Measurements from ENCODE around the gene JUP. TPM values are rescaled to one million over a fixed set of nuclear protein-coding genes. Genes with fewer than 3 reads are reported as not detected.

The JUP gene
- total RNA-seq, 1 experiment from 2014 or later: 224 TPM

DNA sequence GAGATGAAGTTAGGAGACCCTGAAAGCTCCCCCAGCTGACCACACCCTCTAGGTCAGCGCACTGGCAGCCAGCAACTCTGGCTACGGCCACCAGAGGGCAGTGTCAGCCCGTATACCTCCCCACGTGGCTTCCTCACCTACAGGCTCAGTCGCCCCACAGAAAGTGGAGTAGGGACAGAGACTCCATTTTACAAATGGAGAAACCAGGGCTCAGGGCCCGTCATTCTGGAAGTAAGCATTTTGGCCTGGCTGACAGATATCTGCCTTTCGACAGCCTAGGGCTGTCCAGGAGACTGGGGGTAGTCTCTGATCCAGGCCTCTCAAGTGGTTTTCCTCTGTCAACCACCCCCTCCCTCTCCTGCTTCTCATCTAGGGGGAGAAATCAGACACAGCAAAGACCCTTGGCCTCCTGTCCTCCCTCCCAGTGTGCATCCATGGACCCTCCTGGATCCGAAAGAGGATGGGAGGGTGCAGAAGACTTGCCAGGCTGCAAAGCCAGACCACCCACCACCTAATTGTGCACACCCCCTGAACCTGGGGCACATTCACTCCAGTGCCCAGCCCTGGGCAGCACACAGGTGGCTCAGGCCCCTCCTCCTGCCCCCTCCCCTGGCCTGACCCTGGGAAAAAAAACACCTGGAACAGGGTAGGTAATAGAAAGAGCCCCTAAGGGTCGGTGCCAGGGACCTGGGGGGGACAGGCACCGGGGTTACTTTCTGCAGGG lies 48.3 kb downstream of the JUP start (continued):
- TF ChIP-seq SRF (IDR thresholded peaks at IDR 0.05; ENCODE audit: low read depth) (no peak), ZNF274 (IDR thresholded peaks at IDR 0.05; ENCODE audit: low read depth, low read length) (no peak), FOSL1 (IDR thresholded peaks at IDR 0.05; ENCODE audit: low read depth) (no peak), EZH2phosphoT487 (IDR thresholded peaks at IDR 0.05; ENCODE audit: borderline replicate concordance) (no peak)

DNA sequence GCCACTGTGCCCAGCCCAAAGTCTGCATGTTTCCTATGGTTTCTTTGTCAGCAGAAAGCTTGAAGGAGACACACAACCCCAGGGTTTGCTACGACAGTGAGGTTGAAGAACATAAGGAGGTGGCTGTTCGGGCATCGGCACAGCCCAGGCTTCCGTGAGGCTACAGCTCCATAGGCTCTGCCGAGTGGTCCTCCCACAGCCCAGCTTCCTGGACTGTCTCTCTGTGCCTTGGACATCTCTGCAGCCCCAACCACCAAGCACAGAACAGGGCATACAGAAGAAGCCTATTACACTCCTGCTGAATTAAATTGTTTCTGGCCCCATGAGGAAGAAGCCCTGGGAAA lies 48.9 kb downstream of the JUP start:
- H3K9ac ChIP-seq (ENCODE audit: low read length): no peak overlapping the region
- no peaks in the 10 kb centered on the region for H3K9me2 ChIP-seq (ENCODE audit: insufficient read depth)
- POLR2A ChIA-PET: interaction anchor here (1.5 to 1.6 kb wide), 2 partner anchors 49 to 63 kb away, joined by 6 to 10 read pairs; partner anchors contain the start of gene JUP
- ATAC-seq (peak; percentile 13), DNase-seq (ENCODE audit: low read depth, low spot score) (no peak)
- no peaks in the 10 kb centered on the region for H3K27me3 ChIP-seq (ENCODE audit: insufficient read depth, low read length)
- no peaks in the 10 kb centered on the region for H4K20me1 ChIP-seq (ENCODE audit: insufficient read depth)
- H3K27ac ChIP-seq (ENCODE audit: low read depth, low read length): no peak overlapping the region
- peaks cover 21 to 46% of the 10 kb centered on the region in 2 experiments for H3K4me1 ChIP-seq (ENCODE audit: control insufficient read depth in 1 of 2, insufficient read depth in 2 of 2, low read length in 2 of 2)
- no peaks in the 10 kb centered on the region for H3K79me2 ChIP-seq (ENCODE audit: insufficient read depth, low read length)
- H3K4me2 ChIP-seq (ENCODE audit: low read length): peak overlapping the region; percentile 34
- H3K36me3 ChIP-seq (ENCODE audit: control insufficient read depth in 1 of 2, insufficient read depth in 2 of 2, low read length in 2 of 2): no peaks in the 10 kb centered on the region
- H3K4me3 ChIP-seq (replicated peaks in 1 of 2; ENCODE audit: low read depth in 1 of 2, low read length in 2 of 2): no peak overlapping the region
- RAD21 ChIA-PET (ENCODE audit: low non-redundant PET in 1 of 2, low total read pairs in 2 of 2, uncharacterized antibody in 2 of 2, unreplicated experiment in 2 of 2): interaction anchor here (0.6 to 1.4 kb wide), 8 partner anchors 63 to 260 kb away, joined by 3 to 5 read pairs (median 3); partner anchors contain the start of gene P3H4 (in 1 of the 2)
- no peaks in the 10 kb centered on the region for H3K9me3 ChIP-seq (ENCODE audit: control insufficient read depth in 1 of 2, insufficient read depth in 1 of 2, low read depth in 1 of 2, low read length in 2 of 2)
- TF ChIP-seq CBX3 (IDR thresholded peaks at IDR 0.05; ENCODE audit: low read depth) (no peak), SRF (IDR thresholded peaks at IDR 0.05; ENCODE audit: low read depth) (no peak), EZH2phosphoT487 (IDR thresholded peaks at IDR 0.05; ENCODE audit: borderline replicate concordance) (no peak), ZNF274 (IDR thresholded peaks at IDR 0.05; ENCODE audit: low read depth, low read length) (no peak), TCF7L2 (IDR thresholded peaks at IDR 0.05; ENCODE audit: borderline replicate concordance, extremely low read depth, insufficient read depth, insufficient read length) (no peak), JUND (IDR thresholded peaks at IDR 0.05) (no peak), FOSL1 (IDR thresholded peaks at IDR 0.05; ENCODE audit: low read depth) (no peak), ELF1 (IDR thresholded peaks at IDR 0.05; ENCODE audit: borderline replicate concordance, low read depth) (no peak), POLR2AphosphoS5 (IDR thresholded peaks at IDR 0.05; ENCODE audit: low read depth, low read length) (no peak), POLR2A (IDR thresholded peaks at IDR 0.05; ENCODE audit: borderline replicate concordance, extremely low read depth, insufficient read depth, insufficient read length) (no peak), SP1 (IDR thresholded peaks at IDR 0.05; ENCODE audit: low read depth) (no peak), RAD21 (IDR thresholded peaks at IDR 0.05; ENCODE audit: low read depth) (no peak), ZFX (IDR thresholded peaks at IDR 0.05) (no peak), YY1 (IDR thresholded peaks at IDR 0.05; ENCODE audit: extremely low read depth, insufficient replicate concordance, low read depth, low read length) (no peak), SIN3A (IDR thresholded peaks at IDR 0.05; ENCODE audit: low read depth) (no peak), CEBPB (IDR thresholded peaks at IDR 0.05; ENCODE audit: low read depth) (no peak), EGR1 (IDR thresholded peaks at IDR 0.05; ENCODE audit: low read depth) (no peak)
- TF ChIP-seq, protein P1, sequence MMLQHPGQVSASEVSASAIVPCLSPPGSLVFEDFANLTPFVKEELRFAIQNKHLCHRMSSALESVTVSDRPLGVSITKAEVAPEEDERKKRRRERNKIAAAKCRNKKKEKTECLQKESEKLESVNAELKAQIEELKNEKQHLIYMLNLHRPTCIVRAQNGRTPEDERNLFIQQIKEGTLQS (IDR thresholded peaks at IDR 0.05): no peak
- TF ChIP-seq, protein P2, sequence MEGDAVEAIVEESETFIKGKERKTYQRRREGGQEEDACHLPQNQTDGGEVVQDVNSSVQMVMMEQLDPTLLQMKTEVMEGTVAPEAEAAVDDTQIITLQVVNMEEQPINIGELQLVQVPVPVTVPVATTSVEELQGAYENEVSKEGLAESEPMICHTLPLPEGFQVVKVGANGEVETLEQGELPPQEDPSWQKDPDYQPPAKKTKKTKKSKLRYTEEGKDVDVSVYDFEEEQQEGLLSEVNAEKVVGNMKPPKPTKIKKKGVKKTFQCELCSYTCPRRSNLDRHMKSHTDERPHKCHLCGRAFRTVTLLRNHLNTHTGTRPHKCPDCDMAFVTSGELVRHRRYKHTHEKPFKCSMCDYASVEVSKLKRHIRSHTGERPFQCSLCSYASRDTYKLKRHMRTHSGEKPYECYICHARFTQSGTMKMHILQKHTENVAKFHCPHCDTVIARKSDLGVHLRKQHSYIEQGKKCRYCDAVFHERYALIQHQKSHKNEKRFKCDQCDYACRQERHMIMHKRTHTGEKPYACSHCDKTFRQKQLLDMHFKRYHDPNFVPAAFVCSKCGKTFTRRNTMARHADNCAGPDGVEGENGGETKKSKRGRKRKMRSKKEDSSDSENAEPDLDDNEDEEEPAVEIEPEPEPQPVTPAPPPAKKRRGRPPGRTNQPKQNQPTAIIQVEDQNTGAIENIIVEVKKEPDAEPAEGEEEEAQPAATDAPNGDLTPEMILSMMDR (IDR thresholded peaks at IDR 0.05 in 2 of 3, conservative IDR thresholded peaks at IDR 0.05 in 1 of 3; ENCODE audit: borderline replicate concordance in 1 of 3, insufficient read depth in 1 of 3, low read depth in 2 of 3, low read length in 2 of 3): no peak
- TF ChIP-seq, protein P3, sequence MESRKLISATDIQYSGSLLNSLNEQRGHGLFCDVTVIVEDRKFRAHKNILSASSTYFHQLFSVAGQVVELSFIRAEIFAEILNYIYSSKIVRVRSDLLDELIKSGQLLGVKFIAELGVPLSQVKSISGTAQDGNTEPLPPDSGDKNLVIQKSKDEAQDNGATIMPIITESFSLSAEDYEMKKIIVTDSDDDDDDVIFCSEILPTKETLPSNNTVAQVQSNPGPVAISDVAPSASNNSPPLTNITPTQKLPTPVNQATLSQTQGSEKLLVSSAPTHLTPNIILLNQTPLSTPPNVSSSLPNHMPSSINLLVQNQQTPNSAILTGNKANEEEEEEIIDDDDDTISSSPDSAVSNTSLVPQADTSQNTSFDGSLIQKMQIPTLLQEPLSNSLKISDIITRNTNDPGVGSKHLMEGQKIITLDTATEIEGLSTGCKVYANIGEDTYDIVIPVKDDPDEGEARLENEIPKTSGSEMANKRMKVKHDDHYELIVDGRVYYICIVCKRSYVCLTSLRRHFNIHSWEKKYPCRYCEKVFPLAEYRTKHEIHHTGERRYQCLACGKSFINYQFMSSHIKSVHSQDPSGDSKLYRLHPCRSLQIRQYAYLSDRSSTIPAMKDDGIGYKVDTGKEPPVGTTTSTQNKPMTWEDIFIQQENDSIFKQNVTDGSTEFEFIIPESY (IDR thresholded peaks at IDR 0.05; ENCODE audit: extremely low read depth, insufficient replicate concordance, low read length): no peak
- CTCF ChIA-PET: interaction anchor here (0.6 to 1.9 kb wide), 13 partner anchors 9 to 229 kb away, joined by 3 to 32 read pairs (median 3); partner anchors contain the start of genes CNP, ODAD4 and P3H4
- intact Hi-C loops (cut with micrococcal nuclease): loop anchor here (1.0 to 2.0 kb wide), 4 partner anchors 64 to 148 kb away; partner anchors contain the start of genes KLHL11 and P3H4
- BruUV-seq (replicated peaks): no TSS peak
- no peak overlapping the region for H2AFZ ChIP-seq (ENCODE audit: low read depth, low read length, poor library complexity, severe bottlenecking)

Measured in HCT116 (cell line).